ENCODE measurements around the gene SCN3A.
A peak's percentile ranks its signal among the peaks of the same experiment; 100 is the strongest.

SCN3A gene

GRCh38 chr2:165113414-165113813 lies 90.4 kb downstream of the SCN3A start:
- DNase-seq = no peak

- no peak for DNase-seq
Observed at GRCh38 chr2:165112789-165113188, 91.1 kb downstream of the SCN3A start.

DNA sequence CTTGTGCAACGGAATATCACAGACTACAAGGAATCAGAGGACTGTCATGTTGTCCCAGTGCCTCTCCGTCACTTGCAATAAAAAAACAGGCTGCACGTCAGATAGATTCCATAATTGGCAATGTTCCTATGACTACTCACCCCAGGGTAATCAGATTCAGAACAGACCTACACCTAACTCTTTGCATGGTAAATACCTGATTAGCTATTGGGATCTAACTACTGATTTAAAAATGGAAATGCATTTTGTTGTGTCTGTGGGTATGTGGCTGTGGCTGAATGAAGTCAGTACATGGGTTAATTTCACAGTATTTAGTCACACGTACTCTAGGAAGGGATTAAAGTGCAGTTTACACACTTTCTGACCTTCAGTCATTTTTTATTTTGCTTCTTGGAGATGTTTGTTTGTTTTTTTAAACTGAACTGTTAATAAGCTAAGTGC lies 91.7 kb downstream of the SCN3A start:
- DNase-seq = no peak

DNA sequence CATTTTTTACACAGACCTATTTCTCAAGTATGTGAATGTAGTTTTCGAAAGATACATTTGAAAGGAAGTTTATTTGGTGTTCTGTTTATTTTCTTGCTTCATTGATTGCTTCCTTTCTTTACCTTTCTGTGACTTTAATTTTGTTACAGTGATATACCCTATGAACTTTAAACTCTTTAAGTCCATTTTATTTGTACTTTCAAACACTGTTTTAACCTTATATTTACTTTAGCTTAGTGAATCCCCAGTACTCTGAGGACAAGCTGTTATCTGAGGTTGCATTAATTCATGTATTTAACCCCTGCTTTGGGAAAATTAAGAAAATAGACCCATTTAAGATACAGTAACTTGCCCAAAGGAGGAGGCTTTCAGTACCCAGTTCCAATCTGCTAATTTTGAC lies 93.5 kb downstream of the SCN3A start:
- DNase-seq = no peak

DNA sequence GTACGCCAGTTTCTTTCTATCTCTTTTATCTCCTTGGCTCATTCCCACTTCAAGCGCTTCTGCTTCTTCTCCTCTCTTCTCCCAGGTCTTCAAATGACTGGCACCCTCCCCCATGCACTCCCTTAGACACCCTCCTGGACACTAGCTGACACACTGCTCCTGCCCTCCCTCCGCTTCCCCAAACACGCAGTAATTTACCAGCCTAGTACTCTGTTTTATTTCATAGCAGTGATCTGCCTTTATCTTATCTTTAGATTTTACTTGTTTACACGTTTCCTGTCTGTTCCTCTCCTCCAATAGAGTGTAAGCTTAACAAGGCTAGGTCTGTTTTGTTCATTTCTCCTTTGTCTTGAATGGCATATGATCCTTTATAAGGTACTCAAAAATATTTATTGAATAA lies 93.9 kb downstream of the SCN3A start:
- no peak for DNase-seq

DNA sequence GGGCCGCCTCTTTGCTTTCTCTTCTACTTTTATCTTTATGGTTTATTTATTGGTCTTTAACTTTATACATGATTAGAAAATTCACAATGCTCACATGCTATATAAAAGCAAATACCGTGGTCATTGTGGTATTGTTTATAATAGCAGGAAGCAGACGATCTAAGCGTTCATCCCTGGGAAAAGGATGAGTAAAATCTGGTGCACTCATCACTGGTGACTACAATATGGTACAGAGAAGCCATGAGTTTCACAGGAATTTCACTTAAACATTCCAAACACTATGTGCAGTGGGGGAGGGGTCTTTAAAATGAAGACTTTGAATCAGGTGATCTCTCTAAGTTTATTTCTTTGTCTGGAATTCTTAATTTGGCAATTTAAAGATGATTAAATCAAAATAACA lies 97.9 kb downstream of the SCN3A start:
- no peak for DNase-seq

GRCh38 chr2:165087933-165088901 lies 115.6 kb downstream of the SCN3A start:
- no peak for DNase-seq

GRCh38 chr2:165086337-165086736 lies 117.5 kb downstream of the SCN3A start:
- DNase-seq = no peak

- no peak for DNase-seq
Observed at GRCh38 chr2:165083326-165083725, 120.5 kb downstream of the SCN3A start.

GRCh38 chr2:165082479-165082878 lies 121.4 kb downstream of the SCN3A start:
- DNase-seq = no peak

- DNase-seq = no peak
Observed at GRCh38 chr2:165081276-165081675, 122.6 kb downstream of the SCN3A start.

DNA sequence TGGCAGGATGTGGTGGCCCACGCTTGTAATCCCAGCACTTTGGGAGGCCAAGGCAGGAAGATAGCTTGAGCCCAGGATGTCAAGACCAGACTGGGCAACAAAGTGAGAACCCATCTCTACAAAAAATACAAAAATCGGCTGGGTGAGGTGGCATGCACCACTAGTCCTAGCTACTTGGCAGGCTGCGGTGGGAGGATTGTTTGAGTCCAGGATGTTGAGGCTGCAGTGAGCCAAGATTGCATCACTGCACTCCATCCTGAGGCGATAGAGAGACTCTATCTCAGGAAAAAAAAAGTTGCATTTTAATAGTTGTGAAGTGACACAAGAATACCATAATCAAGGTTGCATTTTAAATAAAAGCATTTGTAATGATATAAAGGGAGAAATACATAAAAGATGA lies 124.4 kb downstream of the SCN3A start:
- DNase-seq = no peak

DNA sequence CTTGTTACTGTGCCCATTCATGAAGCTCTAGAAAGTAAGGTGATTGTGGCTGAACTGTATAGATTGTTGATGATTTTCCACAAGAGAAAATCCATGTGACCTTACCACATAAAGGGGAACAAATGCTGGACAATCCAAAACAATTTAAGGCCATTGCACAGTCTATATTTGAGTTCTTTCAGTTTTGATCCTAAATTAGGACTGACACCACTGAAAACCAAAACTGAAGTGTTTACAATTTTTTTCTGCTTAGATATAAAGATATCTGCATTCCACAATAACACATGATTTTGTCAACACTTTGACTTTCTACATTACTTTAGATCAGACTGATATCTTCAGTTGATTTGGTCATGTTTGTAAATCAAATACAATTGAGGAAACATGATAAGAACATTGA lies 124.9 kb downstream of the SCN3A start:
- no peak for DNase-seq

DNA sequence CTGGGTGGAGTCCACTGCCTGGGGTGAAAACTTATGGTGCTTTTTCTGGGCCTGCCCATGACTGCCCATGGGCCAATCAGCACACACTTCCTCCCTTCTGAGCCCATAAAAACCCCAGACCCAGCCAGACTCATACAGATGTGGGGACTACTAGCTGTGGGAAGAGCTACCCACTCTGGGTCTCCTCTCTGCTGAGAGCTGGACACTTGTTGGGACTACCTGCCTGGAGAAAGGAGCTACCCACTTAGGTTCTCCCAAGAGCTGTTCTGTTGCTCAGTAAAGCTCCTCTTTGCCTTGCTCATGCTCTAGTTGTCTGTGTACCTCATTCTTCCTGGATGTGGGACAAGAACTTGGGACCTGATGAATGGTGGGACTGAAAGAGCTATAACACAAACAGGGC lies 129.0 kb downstream of the SCN3A start:
- no peak for DNase-seq

DNA sequence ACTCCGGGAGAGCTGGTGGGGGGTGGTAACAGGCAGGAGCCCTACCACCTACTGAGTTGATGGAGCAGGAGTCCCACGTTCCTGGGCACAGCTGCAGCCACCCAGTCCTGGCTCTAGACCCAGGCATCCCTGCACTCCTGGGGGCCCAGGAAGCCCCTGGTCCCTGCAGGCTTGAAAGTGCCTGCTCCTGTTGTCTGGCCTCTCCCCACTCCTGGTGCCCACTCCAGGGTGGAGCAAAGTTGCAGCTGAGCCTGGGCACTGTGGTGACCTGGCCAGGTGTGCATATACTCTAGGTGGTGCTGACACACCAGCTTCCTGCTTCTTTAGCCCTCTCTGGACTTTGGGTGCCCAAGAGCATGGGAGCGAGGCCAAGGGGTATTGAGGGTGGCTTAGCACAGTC lies 129.5 kb downstream of the SCN3A start:
- no peak for DNase-seq

DNA sequence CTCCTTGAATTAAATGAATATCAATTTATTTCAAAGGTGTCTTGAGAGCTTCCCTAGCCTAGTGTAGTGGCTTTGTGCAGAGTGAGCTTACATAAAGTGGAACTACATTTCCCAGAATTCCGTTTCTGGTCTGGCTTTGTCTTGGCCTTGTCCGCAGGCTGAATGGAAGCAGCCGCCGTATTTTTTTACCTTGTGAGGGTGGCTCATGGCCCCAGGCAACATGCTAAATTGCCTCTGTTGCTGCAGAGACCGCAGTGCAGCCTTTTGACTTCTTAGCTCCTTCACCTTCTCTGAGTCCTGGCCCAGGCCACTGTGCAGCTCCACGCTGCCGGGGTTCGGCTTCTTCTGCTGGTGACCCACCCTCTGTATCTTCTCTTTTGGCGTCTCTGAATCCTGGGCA lies 133.8 kb downstream of the SCN3A start:
- no peak for DNase-seq

GRCh38 chr2:165069151-165069550 lies 134.7 kb downstream of the SCN3A start:
- no peak for DNase-seq

GRCh38 chr2:165068487-165068757 lies 135.4 kb downstream of the SCN3A start:
- no peak for DNase-seq

DNA sequence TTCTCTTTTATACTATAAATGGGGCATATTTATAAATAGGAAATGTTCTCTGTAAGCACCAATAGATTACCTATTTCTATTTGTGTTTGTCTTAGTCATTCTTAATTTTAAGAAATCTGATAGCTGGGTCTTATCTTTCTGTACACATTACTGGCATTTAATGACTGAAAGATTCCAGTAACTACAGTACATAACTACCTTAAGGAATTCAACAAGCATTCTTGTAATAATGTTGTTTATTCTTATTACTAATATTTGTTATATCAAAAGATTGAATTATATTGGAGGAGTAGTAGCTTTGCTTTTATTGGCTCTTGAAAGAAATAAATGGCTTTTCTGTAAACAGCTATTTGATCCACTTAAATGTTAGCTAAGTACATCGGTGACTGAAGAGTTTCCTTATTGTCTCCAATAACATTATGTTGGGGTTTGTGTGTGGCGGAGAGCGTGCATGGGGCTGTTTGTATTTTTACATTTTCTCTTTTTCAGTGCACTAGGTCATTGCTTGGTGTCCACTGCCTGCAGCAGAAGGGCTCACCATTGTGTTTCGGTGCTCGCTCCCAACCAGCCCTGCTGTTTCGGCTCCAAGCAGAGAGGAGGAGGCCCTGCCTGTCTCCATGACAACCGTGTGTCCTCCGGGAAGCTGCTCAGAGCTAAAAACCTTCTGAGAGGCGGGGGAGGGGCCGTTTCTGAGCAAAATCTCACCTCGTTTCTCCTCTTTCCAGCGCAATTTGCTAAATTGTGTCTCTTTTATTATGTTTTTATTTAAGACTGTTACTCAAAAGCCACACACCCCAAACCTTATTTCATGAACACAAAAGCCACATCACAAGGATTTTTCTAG lies 136.0 kb downstream of the SCN3A start:
- DNase-seq = peak in 54 of 56 donors; percentile 17 to 90 (median 70)

- no peak for DNase-seq
Observed at GRCh38 chr2:165064743-165065142, 139.1 kb downstream of the SCN3A start.

DNA sequence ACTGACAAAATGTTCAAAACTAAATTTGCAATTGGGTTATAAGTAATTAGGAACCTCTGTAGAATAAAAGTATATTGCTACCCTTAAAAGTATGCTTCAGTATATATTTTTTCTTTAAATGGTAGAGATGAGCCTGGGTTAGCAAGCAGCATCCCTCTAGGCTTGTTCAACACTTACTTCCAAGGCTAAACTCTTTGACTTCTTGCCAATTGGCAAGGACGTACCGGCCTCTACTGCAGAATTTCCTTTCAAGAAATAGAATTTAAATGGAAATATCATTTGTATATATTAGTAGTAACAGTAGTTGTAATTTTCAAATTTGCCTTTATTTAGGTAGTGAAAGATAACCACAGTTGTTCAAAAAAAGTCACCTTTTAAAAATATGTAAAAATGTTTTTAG lies 143.4 kb downstream of the SCN3A start:
- no peak for DNase-seq

DNA sequence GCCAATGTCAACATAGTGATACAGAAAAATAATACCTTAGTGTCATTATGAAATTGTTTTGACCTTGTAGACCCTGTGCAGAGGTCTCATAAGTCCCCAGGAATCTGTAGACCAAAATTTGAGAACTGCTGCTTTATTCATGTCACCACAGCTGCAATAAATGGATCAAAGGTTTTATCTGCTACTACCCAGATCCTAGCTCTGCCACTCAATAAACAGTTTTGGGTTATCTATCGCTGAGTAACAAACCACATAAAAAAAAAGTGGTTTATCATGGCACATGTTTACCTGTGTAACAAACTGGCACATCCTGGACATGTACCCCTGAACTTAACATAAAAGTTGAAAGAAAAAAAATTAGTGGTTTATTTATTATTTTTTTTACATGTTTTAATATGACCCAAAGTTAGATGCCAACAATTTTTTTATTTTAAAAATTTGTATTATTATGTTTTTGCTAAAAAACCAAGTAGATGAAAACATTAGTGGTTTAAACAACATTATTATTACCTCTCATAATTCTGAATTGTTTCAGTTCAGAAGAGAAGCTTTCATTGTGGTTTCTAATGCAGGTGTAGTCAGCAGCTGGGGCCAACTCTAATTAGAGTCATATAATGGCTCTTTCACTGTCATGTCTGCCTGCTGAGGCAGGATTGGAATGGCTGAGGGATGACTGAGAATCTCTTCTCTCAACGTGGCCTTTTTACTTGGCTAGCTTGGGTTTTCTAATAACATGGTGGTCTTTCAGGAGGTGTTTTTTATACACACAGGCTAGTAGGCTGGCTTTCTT lies 145.2 kb downstream of the SCN3A start:
- DNase-seq = no peak
